Activated CD8-positive, alpha-beta memory T cell treated with anti-CD3 and anti-CD28 coated beads for 1 hour (primary cell): ENCODE measurements around the gene TBK1.

Source experiments
- DNase-seq, 2 donors: peaks; one replicate each; pipeline ENCODE4 v3.0.0-alpha.2; 2020; ENCODE audit warnings: low read depth in 1 of 2; ENCODE audit errors: extremely low read depth in 1 of 2

The TBK1 gene

DNA sequence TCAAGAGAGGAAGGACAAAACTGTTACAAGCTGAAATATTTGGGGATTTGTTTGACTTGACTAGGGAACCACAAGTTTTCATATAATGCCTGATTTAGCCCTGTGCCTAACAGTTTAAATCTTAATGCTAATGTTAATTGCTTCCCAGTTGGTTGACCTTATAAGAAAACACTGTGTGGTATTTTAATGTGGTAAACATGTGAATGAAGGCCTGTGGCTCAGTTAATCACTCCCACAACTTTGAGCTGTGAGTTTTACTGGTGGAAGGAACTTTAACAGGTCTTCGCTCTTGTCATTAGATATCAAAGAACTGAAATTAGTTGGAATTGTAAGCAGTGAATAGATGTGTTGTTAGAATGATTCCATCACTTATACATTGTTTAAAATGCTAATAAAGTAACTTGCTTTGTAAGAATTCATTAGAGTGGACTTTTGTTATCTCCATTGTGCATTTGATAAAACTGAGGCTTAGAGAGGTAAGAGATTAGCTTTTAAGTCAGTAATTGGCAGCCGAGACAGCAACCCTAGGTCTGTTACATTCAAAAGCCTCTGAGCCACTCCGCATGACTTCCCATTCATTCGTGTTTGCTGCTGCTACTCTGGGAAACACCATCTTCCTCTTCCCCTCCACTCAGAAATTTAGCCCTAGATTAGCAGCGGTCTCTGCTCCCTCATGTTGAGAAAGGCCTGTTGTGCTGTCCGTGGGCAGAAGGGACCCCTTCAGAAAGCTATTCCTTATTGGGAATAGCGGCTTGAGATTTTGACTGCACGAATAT is 1.0 kb upstream of the TBK1 start:
- DNase-seq = no peak

DNA sequence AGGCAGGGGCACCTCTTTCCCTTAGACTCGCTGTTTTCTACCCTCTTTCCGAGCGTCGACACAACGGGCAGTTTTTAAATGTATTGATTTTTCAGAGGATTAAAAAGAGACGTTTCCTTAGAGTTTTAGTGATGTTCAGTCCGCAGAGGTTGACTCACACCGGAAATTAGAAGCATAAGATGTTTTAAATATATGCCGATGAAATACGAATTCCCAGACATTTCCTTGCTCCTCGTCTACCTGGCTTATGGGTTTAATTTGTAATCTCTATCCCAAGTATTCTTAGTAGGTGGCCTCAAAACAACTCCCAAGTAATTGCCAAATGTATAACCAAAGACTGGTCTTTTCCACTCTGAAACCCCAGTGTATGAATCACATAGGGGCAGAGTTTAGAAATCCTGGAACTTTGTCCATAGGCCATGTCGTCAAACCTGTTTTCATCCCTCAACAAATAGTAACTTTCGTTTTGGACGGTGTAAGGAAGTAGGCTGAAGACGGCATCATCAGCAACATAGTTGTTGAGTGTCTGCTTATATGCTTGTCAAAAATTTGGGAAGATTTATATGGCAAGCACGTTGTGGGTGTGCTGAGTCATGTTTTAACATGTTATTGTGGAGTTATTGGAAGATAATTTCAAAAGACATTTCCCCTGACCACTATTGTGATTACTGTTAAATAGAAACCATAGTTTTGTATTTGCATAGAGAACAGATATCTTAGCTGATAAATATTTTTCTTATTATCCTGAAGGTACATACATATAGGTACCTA is 824 bp downstream of the TBK1 start:
- no peak for DNase-seq

DNA sequence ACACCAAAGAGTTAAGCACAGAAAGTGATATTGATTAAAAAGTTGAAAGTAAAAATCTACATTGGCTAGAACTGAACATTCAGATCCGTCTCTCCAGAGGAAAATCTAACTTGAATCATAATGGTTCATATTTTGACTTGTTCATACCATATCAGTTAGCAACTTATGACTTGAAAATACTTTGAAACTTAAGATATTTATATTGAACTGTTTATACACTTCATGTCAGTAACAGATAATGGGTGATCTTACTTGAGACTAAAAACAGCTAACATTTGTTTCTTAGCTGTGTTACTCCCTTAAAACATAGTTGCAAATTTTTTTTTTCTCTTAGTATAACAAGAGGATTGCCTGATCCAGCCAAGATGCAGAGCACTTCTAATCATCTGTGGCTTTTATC is 3.6 kb downstream of the TBK1 start:
- DNase-seq = no peak

DNA sequence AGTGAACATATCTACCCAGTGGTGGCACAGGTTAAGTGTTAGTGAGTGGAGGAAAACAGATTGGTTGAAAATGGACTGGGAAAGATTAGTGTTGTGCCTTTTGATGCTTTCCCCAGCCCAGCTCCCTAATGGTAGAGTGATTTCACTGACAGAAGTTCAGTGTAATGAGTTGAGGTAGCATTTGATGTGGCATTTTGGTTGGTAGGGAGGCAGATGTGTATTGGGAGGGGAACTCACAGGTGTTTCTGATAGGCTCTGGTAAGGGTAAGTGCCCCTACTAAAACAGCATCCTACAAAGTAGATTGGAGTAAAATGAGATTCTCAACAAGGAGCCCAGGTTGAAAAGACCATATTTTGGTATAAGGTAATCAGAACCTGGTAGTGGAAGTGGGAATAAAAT is 4.2 kb downstream of the TBK1 start:
- DNase-seq = no peak

GRCh38 chr12:64457032-64457431 is 5.1 kb downstream of the TBK1 start:
- DNase-seq = no peak

DNA sequence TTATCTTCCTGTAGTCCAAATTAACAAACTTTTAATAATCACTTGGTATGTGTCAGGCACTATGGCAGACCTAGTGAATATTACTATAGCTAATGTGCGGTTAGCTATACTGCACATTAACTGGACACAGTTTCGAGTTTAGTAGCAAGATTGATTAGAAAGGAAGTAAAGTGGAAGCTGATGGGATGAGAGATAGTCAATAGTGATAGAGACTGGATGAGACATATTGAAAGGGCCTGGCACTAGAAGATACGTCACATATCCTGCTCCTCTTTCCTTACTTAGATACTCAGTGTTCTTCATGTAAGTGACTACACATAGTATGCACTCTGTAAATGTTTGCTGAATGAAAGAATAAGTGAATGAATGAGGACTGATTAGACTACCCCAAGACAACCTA is 5.5 kb downstream of the TBK1 start:
- DNase-seq = no peak

DNA sequence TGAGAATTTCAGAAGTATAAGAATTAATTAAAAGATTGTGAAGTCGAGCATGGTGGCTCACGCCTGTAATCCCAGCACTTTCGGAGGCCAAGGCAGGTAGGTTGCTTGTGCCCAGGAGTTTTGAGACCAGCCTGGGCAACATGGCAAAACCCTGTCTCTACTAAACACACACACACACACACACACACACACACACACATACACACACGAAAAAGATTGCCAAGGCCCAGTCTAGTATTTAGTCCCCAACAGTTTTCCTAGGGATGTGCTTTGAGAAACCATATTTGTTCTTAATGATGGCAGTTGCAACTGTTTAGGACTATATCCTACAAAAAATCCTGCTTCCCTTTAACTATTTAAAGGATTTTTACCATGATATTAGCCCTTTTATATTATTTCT is 6.0 kb downstream of the TBK1 start:
- DNase-seq = no peak

DNA sequence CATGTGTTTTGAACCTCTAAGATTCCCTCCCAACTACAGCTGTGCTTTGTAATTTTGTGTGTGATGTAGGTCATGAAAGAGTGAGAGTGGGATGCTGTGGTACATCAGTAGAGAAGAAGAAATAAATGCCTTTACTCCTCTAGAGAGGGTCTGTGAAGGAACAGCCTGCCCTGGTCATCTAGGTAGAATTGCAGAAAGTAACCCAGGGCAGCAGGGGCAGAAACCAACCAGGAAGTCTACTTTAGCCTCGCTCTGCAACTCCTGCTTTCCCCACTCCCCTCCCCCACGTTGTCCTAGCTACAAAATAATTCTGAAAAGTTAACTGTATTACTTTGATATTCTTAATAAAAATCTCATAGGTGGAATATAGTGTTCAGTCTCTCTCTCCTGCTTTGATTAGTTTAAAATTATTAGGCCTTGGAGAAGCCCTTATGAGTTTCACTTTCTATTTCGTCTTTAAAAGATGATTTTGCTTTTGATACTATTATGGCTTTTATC is 7.5 kb downstream of the TBK1 start:
- DNase-seq = no peak

GRCh38 chr12:64461634-64462414 is 9.9 kb downstream of the TBK1 start:
- no peak for DNase-seq

- DNase-seq = no peak
Observed at GRCh38 chr12:64466178-64466577, 14.3 kb downstream of the TBK1 start.

DNA sequence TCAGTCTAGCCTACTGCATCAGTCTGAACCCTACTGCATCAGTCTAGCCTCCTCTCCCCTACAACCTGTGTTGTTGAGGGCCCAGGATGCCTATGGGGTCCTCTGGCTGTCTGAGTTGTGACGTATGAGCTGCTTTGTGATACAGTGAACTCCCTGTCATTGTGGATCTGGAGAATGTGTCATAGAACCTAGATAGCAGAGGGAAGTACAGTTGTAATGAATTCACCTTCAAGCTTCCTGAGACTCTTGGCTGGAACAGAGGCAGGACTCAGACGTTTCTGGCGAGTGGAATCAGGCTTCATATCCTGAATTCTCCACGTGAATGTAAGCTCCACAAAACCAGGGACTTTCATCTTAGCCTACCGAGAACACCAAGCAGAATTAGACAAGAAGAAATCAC is 17.0 kb downstream of the TBK1 start:
- no peak for DNase-seq

- no peak for DNase-seq
Observed at GRCh38 chr12:64469455-64470142, 17.7 kb downstream of the TBK1 start.

GRCh38 chr12:64470495-64470894 is 18.6 kb downstream of the TBK1 start:
- DNase-seq = no peak

DNA sequence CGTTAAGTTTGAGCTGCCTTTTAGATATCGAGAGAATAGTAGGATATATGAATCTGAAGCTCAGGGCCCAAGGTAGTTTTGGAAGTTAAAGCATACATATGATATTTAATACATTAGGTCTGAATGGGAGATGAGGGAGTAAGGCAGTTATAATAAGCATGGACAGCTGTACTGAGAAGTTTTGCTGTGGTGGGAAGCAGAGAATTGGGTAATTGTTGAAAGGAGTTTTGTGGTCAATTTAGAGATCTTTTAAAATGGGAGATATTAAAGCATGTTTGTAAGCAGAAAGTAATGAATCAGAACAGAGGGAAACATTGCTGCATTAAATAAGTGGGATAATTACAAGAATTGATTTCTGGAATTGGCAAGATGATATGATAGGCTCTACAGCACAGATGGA is 21.3 kb downstream of the TBK1 start:
- no peak for DNase-seq

DNA sequence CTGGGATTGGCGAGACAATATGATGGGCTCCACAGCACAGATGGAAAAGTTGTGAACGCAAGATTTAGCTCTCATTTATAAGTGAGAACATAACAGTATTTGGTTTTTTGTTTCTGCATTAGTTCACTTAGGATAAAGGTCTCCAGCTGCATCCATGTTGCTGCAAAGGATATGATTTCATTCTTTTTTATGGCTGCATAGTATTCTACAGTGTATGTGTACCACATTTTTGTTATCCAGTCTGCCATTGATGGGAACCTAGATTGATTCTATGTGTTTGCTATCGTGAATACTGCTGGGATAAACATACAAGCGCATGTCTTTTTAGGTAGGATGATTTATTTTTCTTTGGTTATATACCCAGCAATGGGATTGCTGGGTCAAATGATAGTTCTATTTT is 23.6 kb downstream of the TBK1 start:
- DNase-seq = no peak

- no peak for DNase-seq
Observed at GRCh38 chr12:64476844-64477243, 24.9 kb downstream of the TBK1 start.

GRCh38 chr12:64478661-64479060 is 26.7 kb downstream of the TBK1 start:
- no peak for DNase-seq

GRCh38 chr12:64480148-64480547 is 28.2 kb downstream of the TBK1 start:
- DNase-seq = no peak

GRCh38 chr12:64486657-64487056 is 34.7 kb downstream of the TBK1 start:
- DNase-seq = no peak

DNA sequence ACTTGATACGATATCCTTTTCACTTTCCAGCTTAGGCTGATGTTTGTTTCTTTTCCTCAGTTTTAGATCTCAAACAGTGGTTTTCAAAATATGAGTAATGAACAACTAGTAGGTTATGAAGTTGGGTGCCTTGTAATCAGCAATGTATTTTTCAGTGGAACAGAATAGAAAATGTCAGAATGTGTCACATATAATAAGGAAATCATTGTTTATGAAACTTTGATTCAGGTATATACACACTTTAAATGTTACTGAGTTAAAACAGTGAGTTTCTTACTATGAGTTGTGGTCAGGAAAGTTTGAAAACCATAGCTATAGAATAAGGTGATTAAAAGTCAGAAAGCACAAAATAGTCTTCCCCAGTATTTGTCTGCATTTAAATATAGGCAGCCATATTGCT is 39.8 kb downstream of the TBK1 start:
- DNase-seq = no peak

- DNase-seq = no peak
Observed at GRCh38 chr12:64493513-64493912, 41.6 kb downstream of the TBK1 start.
